ENCODE results near the gene RTKN.

The RTKN gene

GRCh38 chr2:74375838-74376237 lies 65.9 kb downstream of the RTKN start:
- DNase-seq (ENCODE audit: low read depth), result no peak

Data from T-helper 22 cell (primary cell).